Duodenal mucosa (tissue), 2 donors: ENCODE results near the gene ATP6V0D1.

Experiments used
- H3K27ac ChIP-seq: one replicate; pipeline ENCODE4 v1.7.0; 2013; ENCODE audit warnings: low read depth, low read length
- H3K27me3 ChIP-seq, 2 donors: one replicate each; pipeline ENCODE4 v1.7.0; 2013; ENCODE audit warnings: low read length in 2 of 2, control low read depth in 1 of 2; ENCODE audit not compliant: insufficient read depth in 2 of 2, control insufficient read depth in 1 of 2
- H3K36me3 ChIP-seq, 2 donors: one replicate each; pipeline ENCODE4 v1.7.0; 2013; ENCODE audit warnings: low read length in 2 of 2, control low read depth in 1 of 2; ENCODE audit not compliant: insufficient read depth in 2 of 2, control insufficient read depth in 1 of 2
- H3K4me1 ChIP-seq, 2 donors: one replicate each; pipeline ENCODE4 v1.7.0; 2013; ENCODE audit warnings: low read length in 2 of 2, control low read depth in 1 of 2; ENCODE audit not compliant: insufficient read depth in 2 of 2, control insufficient read depth in 1 of 2
- H3K4me3 ChIP-seq, 2 donors: one replicate each; pipeline ENCODE4 v1.7.0; 2013; ENCODE audit warnings: low read length in 2 of 2, low read depth in 1 of 2
- H3K9ac ChIP-seq, 2 donors: one replicate each; pipeline ENCODE4 v1.7.0; 2013; ENCODE audit warnings: low read length in 2 of 2, low read depth in 1 of 2
- H3K9me3 ChIP-seq, 2 donors: one replicate each; pipeline ENCODE4 v1.7.0; 2013; ENCODE audit warnings: low read length in 2 of 2, control low read depth in 1 of 2; ENCODE audit not compliant: control insufficient read depth in 1 of 2

Gene ATP6V0D1

GRCh38 chr16:67480833-67481560 lies at the start of gene ATP6V0D1:
Gene ATP6V0D1, minus strand, starts transcription at chr16:67481157. Its CDS starts 71 bp downstream, at chr16:67481086.
- peaks cover 0 to 7% of the 10 kb centered on the region in 2 donors for H3K36me3 ChIP-seq
- peak within 1 kb of the TSS; percentile 77 to 89 for H3K4me3 ChIP-seq
- H3K4me1 ChIP-seq = peaks cover 25 to 33% of the 10 kb centered on the region in 2 donors
- peak within 1 kb of the TSS; percentile 87 to 94 for H3K9ac ChIP-seq
- H3K27me3 ChIP-seq = no peaks in the 10 kb centered on the region
- no peaks in the 10 kb centered on the region for H3K9me3 ChIP-seq
- H3K27ac ChIP-seq = peak within 1 kb of the TSS; percentile 81

GRCh38 chr16:67530013-67530939 lies 49.3 kb upstream of the ATP6V0D1 start:
- Histone ChIP-seq H3K27ac (peak overlapping the region; percentile 71), H3K27me3 (peaks cover 10 to 14% of the 10 kb centered on the region in 2 donors), H3K9me3 (no peaks in the 10 kb centered on the region), H3K9ac (peak overlapping the region; percentile 61 to 68), H3K4me3 (peak overlapping the region; percentile 73 to 74), H3K36me3 (no peaks in the 10 kb centered on the region), H3K4me1 (peaks cover 16 to 31% of the 10 kb centered on the region in 2 donors)

- Histone ChIP-seq H3K27ac (peak overlapping the region; percentile 71), H3K27me3 (peaks cover 10 to 14% of the 10 kb centered on the region in 2 donors), H3K4me1 (peaks cover 16 to 31% of the 10 kb centered on the region in 2 donors), H3K9ac (peak overlapping the region; percentile 61 to 68), H3K4me3 (peak overlapping the region; percentile 73 to 74), H3K36me3 (no peaks in the 10 kb centered on the region), H3K9me3 (no peaks in the 10 kb centered on the region)
Observed at GRCh38 chr16:67529582-67530012, 48.6 kb upstream of the ATP6V0D1 start.

GRCh38 chr16:67528870-67529581 lies 48.1 kb upstream of the ATP6V0D1 start:
- H3K4me1 ChIP-seq = peaks cover 16 to 31% of the 10 kb centered on the region in 2 donors
- H3K36me3 ChIP-seq = no peaks in the 10 kb centered on the region
- peaks cover 10 to 14% of the 10 kb centered on the region in 2 donors for H3K27me3 ChIP-seq
- no peaks in the 10 kb centered on the region for H3K9me3 ChIP-seq
- H3K9ac ChIP-seq = peak overlapping the region; percentile 61 to 68
- peak overlapping the region; percentile 71 for H3K27ac ChIP-seq
- peak overlapping the region; percentile 73 to 74 for H3K4me3 ChIP-seq

- Histone ChIP-seq H3K4me1 (peaks cover 16 to 31% of the 10 kb centered on the region in 2 donors), H3K9me3 (no peaks in the 10 kb centered on the region), H3K36me3 (no peaks in the 10 kb centered on the region), H3K4me3 (peak within 1 kb of the TSS; percentile 73 to 74), H3K27me3 (peaks cover 10 to 14% of the 10 kb centered on the region in 2 donors), H3K27ac (peak within 1 kb of the TSS; percentile 71), H3K9ac (peak within 1 kb of the TSS; percentile 61 to 68)
Observed at GRCh38 chr16:67528222-67528869, 47.4 kb upstream of the ATP6V0D1 start, which contains the start of gene RIPOR1. Gene RIPOR1, plus strand, starts transcription at chr16:67528829. Its CDS starts 9,618 bp downstream, at chr16:67538447.

GRCh38 chr16:67526149-67526791 lies 45.3 kb upstream of the ATP6V0D1 start:
- Histone ChIP-seq H3K9me3 (no peaks in the 10 kb centered on the region), H3K4me3 (no peak overlapping the region), H3K36me3 (no peaks in the 10 kb centered on the region), H3K4me1 (peaks cover 20 to 32% of the 10 kb centered on the region in 2 donors), H3K9ac (no peak overlapping the region), H3K27ac (no peak overlapping the region), H3K27me3 (peaks cover 10 to 14% of the 10 kb centered on the region in 2 donors)

GRCh38 chr16:67525176-67525860 lies 44.4 kb upstream of the ATP6V0D1 start:
- Histone ChIP-seq H3K27ac (no peak overlapping the region), H3K9me3 (no peaks in the 10 kb centered on the region), H3K4me1 (peaks cover 12 to 22% of the 10 kb centered on the region in 2 donors), H3K9ac (no peak overlapping the region), H3K4me3 (no peak overlapping the region), H3K36me3 (no peaks in the 10 kb centered on the region), H3K27me3 (peaks cover 5 to 7% of the 10 kb centered on the region in 2 donors)

- H3K9ac ChIP-seq = peak overlapping the region; percentile 69 to 79
- H3K4me1 ChIP-seq = peaks cover 11 to 16% of the 10 kb centered on the region in 2 donors
- no peaks in the 10 kb centered on the region for H3K27me3 ChIP-seq
- H3K4me3 ChIP-seq = peak overlapping the region; percentile 77 to 86
- H3K9me3 ChIP-seq = no peaks in the 10 kb centered on the region
- H3K36me3 ChIP-seq = no peaks in the 10 kb centered on the region
- H3K27ac ChIP-seq = peak overlapping the region; percentile 96
Observed at GRCh38 chr16:67521095-67521804, 40.3 kb upstream of the ATP6V0D1 start.
